GM12892 (cell line): ENCODE results near the gene MYOCOS.

Experiments
- POLR2A ChIP-seq: IDR thresholded peaks from 2 replicates; pipeline ENCODE4 v1.6.1; 2011; ENCODE audit warnings: low read depth, low read length, control low read depth
- POLR2AphosphoS5 ChIP-seq: IDR thresholded peaks from 2 replicates; pipeline ENCODE4 v1.6.1; 2011; ENCODE audit warnings: low read depth, low read length, control low read depth
- TAF1 ChIP-seq: IDR thresholded peaks from 2 replicates; pipeline ENCODE4 v1.6.1; 2011; ENCODE audit warnings: low read depth, mild to moderate bottlenecking, control low read depth, low read length, borderline replicate concordance

- TF ChIP-seq POLR2A (no peak), TAF1 (no peak), POLR2AphosphoS5 (no peak)
Observed at GRCh38 chr1:171664976-171665375, 42.9 kb downstream of the MYOCOS start.
